GM23338 (cell line): ENCODE results near the gene C1orf50. TPM values are rescaled to one million over a fixed set of nuclear protein-coding genes. Genes with fewer than 3 reads are reported as not detected.

Experiments used
- ATAC-seq: fragments of 200-7000 bp; cut with Tn5 transposase; 3 replicates; pipeline ENCODE4 v1.9.1; 2020
- DNase-seq: peaks from one replicate; pipeline ENCODE4 v3.0.0-alpha.2; 2015; ENCODE audit warnings: low spot score
- H2AFZ ChIP-seq: fragments of 200-600 bp; sonication (generic); 2 replicates; pipeline ENCODE4 v1.8.0; 2016; ENCODE audit warnings: antibody characterized with exemption, mild to moderate bottlenecking, moderate library complexity
- H3F3A ChIP-seq: fragments of 200-600 bp; sonication (generic); replicated peaks from 2 replicates; pipeline ENCODE4 v1.8.0; 2017; ENCODE audit warnings: antibody characterized with exemption, mixed run types, low read depth
- H3K27ac ChIP-seq: fragments of 200-600 bp; sonication (generic); 2 replicates; pipeline ENCODE4 v1.6.1; 2016; ENCODE audit warnings: low read depth
- H3K27me3 ChIP-seq: fragments of 200-600 bp; sonication (generic); 2 replicates; pipeline ENCODE4 v1.8.0; 2016; ENCODE audit warnings: mild to moderate bottlenecking, mixed run types, moderate library complexity; ENCODE audit not compliant: insufficient read depth
- H3K36me3 ChIP-seq: fragments of 200-600 bp; sonication (generic); 2 replicates; pipeline ENCODE4 v1.8.0; 2016; ENCODE audit warnings: mild to moderate bottlenecking; ENCODE audit not compliant: insufficient read depth
- H3K4me1 ChIP-seq: fragments of 200-600 bp; sonication (generic); 2 replicates; pipeline ENCODE4 v1.8.0; 2016; ENCODE audit warnings: mild to moderate bottlenecking, moderate library complexity; ENCODE audit not compliant: insufficient read depth
- H3K4me2 ChIP-seq: fragments of 200-600 bp; sonication (generic); 2 replicates; pipeline ENCODE4 v1.7.1; 2017; ENCODE audit warnings: mixed run types
- H3K4me3 ChIP-seq: fragments of 200-600 bp; sonication (generic); 2 replicates; pipeline ENCODE4 v1.6.1; 2016; ENCODE audit warnings: mixed run types
- H3K79me2 ChIP-seq: fragments of 200-600 bp; sonication (generic); replicated peaks from 2 replicates; pipeline ENCODE4 v1.8.0; 2017; ENCODE audit warnings: mild to moderate bottlenecking; ENCODE audit not compliant: insufficient read depth
- H3K9me2 ChIP-seq: fragments of 200-600 bp; sonication (generic); 2 replicates; pipeline ENCODE4 v1.8.0; 2017; ENCODE audit not compliant: insufficient read depth
- H4K20me1 ChIP-seq: fragments of 200-600 bp; sonication (generic); replicated peaks from 2 replicates; pipeline ENCODE4 v1.8.0; 2017; ENCODE audit warnings: mild to moderate bottlenecking; ENCODE audit not compliant: insufficient read depth
- H3K27ac Mint-ChIP-seq: 2 replicates; pipeline ENCODE4 v1.8.0; 2020; ENCODE audit warnings: inconsistent platforms, mild to moderate bottlenecking, moderate library complexity, mixed read lengths
- H3K27me3 Mint-ChIP-seq: 3 replicates; pipeline ENCODE4 v1.8.0; 2022; ENCODE audit warnings: low read depth, mild to moderate bottlenecking, moderate library complexity, mixed read lengths, inconsistent platforms; ENCODE audit not compliant: insufficient read depth, poor library complexity
- H3K36me3 Mint-ChIP-seq: 3 replicates; pipeline ENCODE4 v1.8.0; 2021; ENCODE audit warnings: low read depth, mild to moderate bottlenecking, inconsistent platforms, moderate library complexity, mixed read lengths
- H3K4me1 Mint-ChIP-seq: 3 replicates; pipeline ENCODE4 v1.8.0; 2020; ENCODE audit warnings: mild to moderate bottlenecking, inconsistent platforms, mixed read lengths
- H3K4me3 Mint-ChIP-seq: 3 replicates; pipeline ENCODE4 v1.8.0; 2021; ENCODE audit warnings: moderate library complexity, mild to moderate bottlenecking, inconsistent platforms, mixed read lengths
- H3K9me3 Mint-ChIP-seq: 3 replicates; pipeline ENCODE4 v1.8.0; 2020; ENCODE audit warnings: moderate library complexity, mild to moderate bottlenecking, inconsistent platforms, mixed read lengths
- CREB1 ChIP-seq: fragments of 250-450 bp; sonication (Bioruptor Pico); IDR thresholded peaks from 2 replicates; pipeline ENCODE4 v1.5.0; 2020; ENCODE audit warnings: low read depth, mild to moderate bottlenecking, moderate library complexity
- EZH2 ChIP-seq: fragments of 200-600 bp; sonication (generic); IDR thresholded peaks from one replicate; pipeline ENCODE4 v1.8.0; 2017; ENCODE audit warnings: antibody characterized with exemption, mild to moderate bottlenecking, low read depth; ENCODE audit not compliant: unreplicated experiment
- EZH2phosphoT487 ChIP-seq: fragments of 200-600 bp; sonication (generic); IDR thresholded peaks from one replicate; pipeline ENCODE4 v1.8.1; 2018; ENCODE audit warnings: antibody characterized with exemption; ENCODE audit not compliant: unreplicated experiment
- JUNB ChIP-seq: IDR thresholded peaks from one replicate; pipeline ENCODE4 v1.6.1; 2016; ENCODE audit warnings: antibody characterized with exemption; ENCODE audit not compliant: unreplicated experiment
- NANOG ChIP-seq: IDR thresholded peaks from 2 replicates; pipeline ENCODE4 v1.6.1; 2016; ENCODE audit warnings: antibody characterized with exemption, borderline replicate concordance
- REST ChIP-seq: IDR thresholded peaks from one replicate; pipeline ENCODE4 v1.6.1; 2018; ENCODE audit warnings: antibody characterized with exemption; ENCODE audit not compliant: unreplicated experiment
- STAT1 ChIP-seq: IDR thresholded peaks from one replicate; pipeline ENCODE4 v1.6.1; 2016; ENCODE audit warnings: antibody characterized with exemption; ENCODE audit not compliant: unreplicated experiment
- ZNF114 ChIP-seq: fragments of 250-450 bp; sonication (Bioruptor Pico); IDR thresholded peaks from 2 replicates; pipeline ENCODE4 v1.5.0; 2020; ENCODE audit warnings: mild to moderate bottlenecking, moderate library complexity
- ZNF331 ChIP-seq: fragments of 250-450 bp; sonication (Bioruptor Pico); IDR thresholded peaks from 2 replicates; pipeline ENCODE4 v1.5.0; 2020; ENCODE audit warnings: low read depth, mild to moderate bottlenecking, moderate library complexity
- polyA plus RNA-seq: library from polyadenylated mRNA; unstranded; fragments of >200 nt; fragmentation: Nextera tagmentation; extraction: Ambion mirVana; gene quantifications from 2 replicates; pipeline ENCODE4 v1.2.1, GENCODE V29; 2016
- total RNA-seq: library from RNA; depleted of rRNA; stranded (reverse); fragments of >200 nt; shearing (Covaris generic); gene quantifications from 2 replicates; pipeline ENCODE4 v1.2.3, GENCODE V29; 2014
- TF ChIP-seq, protein P1 (sequence below), 2 experiments: fragments of 200-600 bp in 1 of 2; sonication (generic) in 1 of 2; conservative IDR thresholded peaks; 2 replicates each; pipeline versions ENCODE4 v1.5.1 to v1.6.1; 2016 to 2017; ENCODE audit warnings: antibody characterized with exemption in 2 of 2, low read depth in 2 of 2, mild to moderate bottlenecking in 2 of 2, moderate library complexity in 1 of 2

Gene C1orf50
- total and polyA plus RNA-seq, 2 experiments from 2014 or later: 4.4 to 4.7 TPM

GRCh38 chr1:42734201-42735035, 32.6 kb upstream of the C1orf50 start:
- no peak overlapping the region for H3K4me3 ChIP-seq
- DNase-seq: no peak
- no peak overlapping the region for H3K4me3 Mint-ChIP-seq
- H3K9me2 ChIP-seq: no peaks in the 10 kb centered on the region
- peaks cover 7% of the 10 kb centered on the region for H3K27me3 Mint-ChIP-seq
- no peaks in the 10 kb centered on the region for H3F3A ChIP-seq
- peaks cover 2% of the 10 kb centered on the region; the same call in 1 of the 3 replicates for H3K36me3 Mint-ChIP-seq
- no peaks in the 10 kb centered on the region for H3K27me3 ChIP-seq
- H4K20me1 ChIP-seq: no peaks in the 10 kb centered on the region
- no peak overlapping the region for H2AFZ ChIP-seq
- H3K4me1 Mint-ChIP-seq: peaks cover 17% of the 10 kb centered on the region
- no peak overlapping the region for H3K27ac Mint-ChIP-seq
- H3K9me3 Mint-ChIP-seq: no peaks in the 10 kb centered on the region
- H3K4me1 ChIP-seq: no peaks in the 10 kb centered on the region
- H3K36me3 ChIP-seq: no peaks in the 10 kb centered on the region
- TF ChIP-seq REST: no peak
- no peak for TF ChIP-seq ZNF114 (CRISPR knock-in tag)
- no peak for TF ChIP-seq JUNB
- no peak for TF ChIP-seq ZNF331 (CRISPR knock-in tag)
- no peak for TF ChIP-seq STAT1
- no peak overlapping the region for H3K4me2 ChIP-seq
- peak; percentile 34 for ATAC-seq
- no peak overlapping the region for H3K27ac ChIP-seq
- H3K79me2 ChIP-seq: no peaks in the 10 kb centered on the region

- Histone ChIP-seq H4K20me1 (no peaks in the 10 kb centered on the region), H3K36me3 (no peaks in the 10 kb centered on the region), H3K4me3 (no peak overlapping the region), H3F3A (no peaks in the 10 kb centered on the region), H3K9me2 (no peaks in the 10 kb centered on the region), H2AFZ (no peak overlapping the region), H3K4me1 (peaks cover 4% of the 10 kb centered on the region; the same call in 1 of the 2 replicates), H3K4me2 (no peak overlapping the region), H3K79me2 (no peaks in the 10 kb centered on the region), H3K27ac (no peak overlapping the region), H3K27me3 (no peaks in the 10 kb centered on the region)
- DNase-seq: no peak
- no peaks in the 10 kb centered on the region for H3K9me3 Mint-ChIP-seq
- H3K36me3 Mint-ChIP-seq: peaks cover 2% of the 10 kb centered on the region; the same call in 1 of the 3 replicates
- H3K27me3 Mint-ChIP-seq: peaks cover 7% of the 10 kb centered on the region
- H3K4me3 Mint-ChIP-seq: no peak overlapping the region
- peaks cover 22% of the 10 kb centered on the region for H3K4me1 Mint-ChIP-seq
- H3K27ac Mint-ChIP-seq: no peak overlapping the region
- no peak for ATAC-seq
- no peak for TF ChIP-seq EZH2
- TF ChIP-seq NANOG: no peak
- no peak for TF ChIP-seq EZH2phosphoT487
- no peak for TF ChIP-seq ZNF331 (CRISPR knock-in tag)
- TF ChIP-seq CREB1 (CRISPR knock-in tag): no peak
- TF ChIP-seq, protein P1, sequence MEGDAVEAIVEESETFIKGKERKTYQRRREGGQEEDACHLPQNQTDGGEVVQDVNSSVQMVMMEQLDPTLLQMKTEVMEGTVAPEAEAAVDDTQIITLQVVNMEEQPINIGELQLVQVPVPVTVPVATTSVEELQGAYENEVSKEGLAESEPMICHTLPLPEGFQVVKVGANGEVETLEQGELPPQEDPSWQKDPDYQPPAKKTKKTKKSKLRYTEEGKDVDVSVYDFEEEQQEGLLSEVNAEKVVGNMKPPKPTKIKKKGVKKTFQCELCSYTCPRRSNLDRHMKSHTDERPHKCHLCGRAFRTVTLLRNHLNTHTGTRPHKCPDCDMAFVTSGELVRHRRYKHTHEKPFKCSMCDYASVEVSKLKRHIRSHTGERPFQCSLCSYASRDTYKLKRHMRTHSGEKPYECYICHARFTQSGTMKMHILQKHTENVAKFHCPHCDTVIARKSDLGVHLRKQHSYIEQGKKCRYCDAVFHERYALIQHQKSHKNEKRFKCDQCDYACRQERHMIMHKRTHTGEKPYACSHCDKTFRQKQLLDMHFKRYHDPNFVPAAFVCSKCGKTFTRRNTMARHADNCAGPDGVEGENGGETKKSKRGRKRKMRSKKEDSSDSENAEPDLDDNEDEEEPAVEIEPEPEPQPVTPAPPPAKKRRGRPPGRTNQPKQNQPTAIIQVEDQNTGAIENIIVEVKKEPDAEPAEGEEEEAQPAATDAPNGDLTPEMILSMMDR (conservative IDR thresholded peaks at IDR 0.05; ENCODE audit: low read depth in 2 of 2): no peak
Measured at GRCh38 chr1:42735056-42735455, 32.0 kb upstream of the C1orf50 start.
